PC-3 (cell line): ENCODE data around the gene CCDC38. TPM values are rescaled to one million over a fixed set of nuclear protein-coding genes. Genes with fewer than 3 reads are reported as not detected.

Experiments
- ATAC-seq: fragments of 200-7000 bp; cut with Tn5 transposase; 2 replicates; pipeline ENCODE4 v1.9.1; 2020; ENCODE audit warnings: mild to moderate bottlenecking, moderate library complexity
- BruUV-seq: library from RNA; stranded (reverse); fragments of 400-500 nt; replicated peaks from 2 replicates; lab custom pipeline; 2021; lab: Mats Ljungman, UMichigan
- CTCF ChIA-PET: fragments of 300-600 bp; sonication (Branson Sonifier 250); formaldehyde crosslinking; loops from one replicate; lab custom pipeline; 2022; ENCODE audit warnings: antibody characterized with exemption; lab: Charles Lee
- POLR2A ChIA-PET: fragments of 300-600 bp; sonication (Branson Sonifier 250); formaldehyde crosslinking; loops from one replicate; lab custom pipeline; 2022; ENCODE audit warnings: antibody characterized with exemption; ENCODE audit not compliant: unreplicated experiment; lab: Charles Lee
- DNase-seq: peaks from one replicate; pipeline ENCODE4 v3.0.0-alpha.2; 2015
- H2AFZ ChIP-seq: fragments of 300-600 bp; sonication (generic); 2 replicates; pipeline ENCODE4 v1.6.0; 2016; ENCODE audit warnings: antibody characterized with exemption, low read length
- H3F3A ChIP-seq: fragments of 300-600 bp; sonication (generic); one replicate; pipeline ENCODE4 v1.6.0; 2017; ENCODE audit warnings: antibody characterized with exemption, low read length, control low read depth, mild to moderate bottlenecking; ENCODE audit not compliant: unreplicated experiment
- H3K27ac ChIP-seq: fragments of 300-600 bp; sonication (generic); 2 replicates; pipeline ENCODE4 v1.5.1; 2016; ENCODE audit warnings: mild to moderate bottlenecking, low read length
- H3K27me3 ChIP-seq: fragments of 300-600 bp; sonication (generic); 2 replicates; pipeline ENCODE4 v1.6.1; 2016; ENCODE audit warnings: low read length, mixed read lengths
- H3K36me3 ChIP-seq: fragments of 300-600 bp; sonication (generic); 2 replicates; pipeline ENCODE4 v1.6.1; 2016; ENCODE audit warnings: low read depth, mixed run types, low read length, mixed read lengths
- H3K4me1 ChIP-seq: fragments of 300-600 bp; sonication (generic); 2 replicates; pipeline ENCODE4 v1.5.1; 2016; ENCODE audit warnings: low read length; ENCODE audit not compliant: insufficient read depth
- H3K4me2 ChIP-seq: fragments of 300-600 bp; sonication (generic); 2 replicates; pipeline ENCODE4 v1.6.0; 2016; ENCODE audit warnings: low read length
- H3K4me3 ChIP-seq: fragments of 300-600 bp; sonication (generic); 2 replicates; pipeline ENCODE4 v1.5.1; 2016; ENCODE audit warnings: mild to moderate bottlenecking, low read length, mixed read lengths
- H3K79me2 ChIP-seq: fragments of 300-600 bp; sonication (generic); 2 replicates; pipeline ENCODE4 v1.6.1; 2017; ENCODE audit warnings: low read length, mixed read lengths
- H3K9ac ChIP-seq: fragments of 300-600 bp; sonication (generic); 2 replicates; pipeline ENCODE4 v1.6.0; 2016; ENCODE audit warnings: mild to moderate bottlenecking, low read length
- H3K9me2 ChIP-seq: fragments of 300-600 bp; sonication (generic); replicated peaks from 2 replicates; pipeline ENCODE4 v1.6.1; 2016; ENCODE audit warnings: mixed run types, low read length, mixed read lengths
- H3K9me3 ChIP-seq: fragments of 300-600 bp; sonication (generic); 2 replicates; pipeline ENCODE4 v1.6.1; 2016; ENCODE audit warnings: low read length, mixed read lengths
- H4K20me1 ChIP-seq: fragments of 300-600 bp; sonication (generic); 2 replicates; pipeline ENCODE4 v1.6.1; 2016; ENCODE audit warnings: low read length, mixed read lengths
- CTCF ChIP-seq: fragments of 300-600 bp; sonication (generic); conservative IDR thresholded peaks from 2 replicates; pipeline ENCODE4 v1.5.1; 2017; ENCODE audit warnings: antibody characterized with exemption, low read depth, mild to moderate bottlenecking, low read length
- EZH2 ChIP-seq: fragments of 300-600 bp; sonication (generic); IDR thresholded peaks from one replicate; pipeline ENCODE4 v1.6.1; 2017; ENCODE audit warnings: antibody characterized with exemption, mild to moderate bottlenecking, low read length; ENCODE audit not compliant: unreplicated experiment
- EZH2phosphoT487 ChIP-seq: fragments of 300-600 bp; sonication (generic); IDR thresholded peaks from 2 replicates; pipeline ENCODE4 v1.6.1; 2018; ENCODE audit warnings: mild to moderate bottlenecking, antibody characterized with exemption, low read length, borderline replicate concordance
- intact Hi-C: fragments of 100-400 bp; cut with micrococcal nuclease; formaldehyde crosslinking; loops from 2 replicates; pipeline ENCODE4 v1.9.0; 2023
- total RNA-seq: library from RNA; depleted of rRNA; stranded (reverse); fragments of >200 nt; gene quantifications from 2 replicates; pipeline ENCODE4 v1.2.3, GENCODE V29; 2014

Gene CCDC38
- total RNA-seq, 1 experiment from 2014 or later, result not detected

- Histone ChIP-seq H3K27ac (no peak overlapping the region), H3K36me3 (peaks cover 45% of the 10 kb centered on the region; the same call in 1 of the 2 replicates), H4K20me1 (no peaks in the 10 kb centered on the region), H3K4me2 (no peak overlapping the region), H3K9me3 (no peaks in the 10 kb centered on the region), H3K4me3 (no peak overlapping the region), H3K9me2 (no peaks in the 10 kb centered on the region), H3F3A (no peaks in the 10 kb centered on the region), H3K4me1 (no peaks in the 10 kb centered on the region), H3K79me2 (no peaks in the 10 kb centered on the region), H3K9ac (no peak overlapping the region), H2AFZ (no peak overlapping the region), H3K27me3 (no peaks in the 10 kb centered on the region)
- BruUV-seq, result no TSS peak
- intact Hi-C loops, result no loop called here
- ATAC-seq (no peak), DNase-seq (no peak)
- POLR2A ChIA-PET, result no interaction called here
- no peak for TF ChIP-seq CTCF
- no peak for TF ChIP-seq EZH2phosphoT487
- no peak for TF ChIP-seq EZH2
- CTCF ChIA-PET, result no interaction called here
Measured at GRCh38 chr12:95870897-95871296, 71.5 kb downstream of the CCDC38 start.

- Histone ChIP-seq H3K9me2 (no peaks in the 10 kb centered on the region), H3K4me3 (no peak overlapping the region), H3K27ac (no peak overlapping the region), H3K4me2 (no peak overlapping the region), H4K20me1 (peaks cover 38% of the 10 kb centered on the region), H3K4me1 (peaks cover 17% of the 10 kb centered on the region), H3K79me2 (peaks cover 60% of the 10 kb centered on the region), H2AFZ (no peak overlapping the region), H3F3A (no peaks in the 10 kb centered on the region), H3K36me3 (peaks cover 61% of the 10 kb centered on the region), H3K9me3 (no peaks in the 10 kb centered on the region), H3K27me3 (no peaks in the 10 kb centered on the region), H3K9ac (no peak overlapping the region)
- no peak for ATAC-seq
- no TSS peak for BruUV-seq
- intact Hi-C loops, result no loop called here
- TF ChIP-seq CTCF, result no peak
- no peak for TF ChIP-seq EZH2phosphoT487
- TF ChIP-seq EZH2, result no peak
- CTCF ChIA-PET, result no interaction called here
- POLR2A ChIA-PET, result no interaction called here
- DNase-seq, result no peak
Measured at GRCh38 chr12:95863337-95863736, 79.1 kb downstream of the CCDC38 start.

DNA sequence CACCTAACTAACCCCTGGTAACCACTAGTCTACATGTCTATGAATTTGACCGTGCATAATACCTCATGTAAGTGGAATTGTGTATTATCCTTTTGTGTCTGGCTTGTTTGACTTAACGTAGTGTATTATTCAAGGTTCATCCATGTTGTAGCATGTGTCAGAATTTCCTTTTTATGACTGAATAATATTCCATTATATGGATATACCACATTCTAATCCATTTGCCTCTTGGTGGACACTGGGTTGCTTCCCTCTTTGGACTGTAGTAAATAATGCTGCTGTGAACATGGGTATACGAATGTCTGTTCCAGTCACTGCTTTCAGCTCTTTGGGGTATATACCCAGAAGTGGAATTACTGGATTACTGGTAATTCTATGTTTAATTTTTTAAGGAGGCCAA lies 80.4 kb downstream of the CCDC38 start:
- H3K4me2 ChIP-seq, result no peak overlapping the region
- ATAC-seq (no peak), DNase-seq (no peak)
- intact Hi-C loops, result no loop called here
- peaks cover 60% of the 10 kb centered on the region for H3K79me2 ChIP-seq
- H3F3A ChIP-seq, result no peaks in the 10 kb centered on the region
- no peaks in the 10 kb centered on the region for H3K9me3 ChIP-seq
- no peak overlapping the region for H3K27ac ChIP-seq
- H3K36me3 ChIP-seq, result peaks cover 55% of the 10 kb centered on the region
- H3K4me1 ChIP-seq, result peaks cover 18% of the 10 kb centered on the region
- H2AFZ ChIP-seq, result no peak overlapping the region
- POLR2A ChIA-PET, result no interaction called here
- H4K20me1 ChIP-seq, result peaks cover 38% of the 10 kb centered on the region
- CTCF ChIA-PET, result no interaction called here
- H3K27me3 ChIP-seq, result no peaks in the 10 kb centered on the region
- BruUV-seq, result no TSS peak
- H3K4me3 ChIP-seq, result no peak overlapping the region
- no peak overlapping the region for H3K9ac ChIP-seq
- no peaks in the 10 kb centered on the region for H3K9me2 ChIP-seq
- no peak for TF ChIP-seq CTCF
- no peak for TF ChIP-seq EZH2
